CD14-positive monocyte (primary cell): ENCODE measurements around the gene ARMC9. TPM values are rescaled to one million over a fixed set of nuclear protein-coding genes. Genes with fewer than 3 reads are reported as not detected.

Experiments used
- DNase-seq, 3 donors: peaks; one replicate each; pipeline ENCODE4 v3.0.0-alpha.2; 2011 to 2022
- H2AFZ ChIP-seq: 2 replicates; pipeline ENCODE4 v1.6.0; 2012; ENCODE audit warnings: mild to moderate bottlenecking, low read depth, low read length, inconsistent platforms; ENCODE audit not compliant: insufficient read depth, poor library complexity, severe bottlenecking
- H3K27ac ChIP-seq, 2 donors: 1 replicate in 1 of 2; 2 replicates in 1 of 2; pipeline ENCODE4 v1.5.1; 2012 to 2013; ENCODE audit warnings: low read length in 2 of 2, control low read depth in 1 of 2, inconsistent platforms in 1 of 2, low read depth in 1 of 2, mild to moderate bottlenecking in 1 of 2
- H3K27me3 ChIP-seq, 2 donors: one replicate each; pipeline versions ENCODE4 v1.6.0 to v1.6.1; 2011 to 2013; ENCODE audit warnings: low read length in 2 of 2; ENCODE audit not compliant: control insufficient read depth in 2 of 2, insufficient read depth in 2 of 2
- H3K36me3 ChIP-seq, 2 donors: replicated peaks in 1 of 2; 1 replicate in 1 of 2; 2 replicates in 1 of 2; pipeline versions ENCODE4 v1.5.1 to v1.6.1; 2012 to 2013; ENCODE audit warnings: low read length in 2 of 2, control low read depth in 1 of 2, inconsistent platforms in 1 of 2, mild to moderate bottlenecking in 1 of 2; ENCODE audit not compliant: insufficient read depth in 2 of 2, control insufficient read depth in 1 of 2
- H3K4me1 ChIP-seq, 2 donors: 1 replicate in 1 of 2; 2 replicates in 1 of 2; pipeline versions ENCODE4 v1.5.1 to v1.6.1; 2012 to 2013; ENCODE audit warnings: low read length in 2 of 2, control low read depth in 1 of 2, inconsistent platforms in 1 of 2, mild to moderate bottlenecking in 1 of 2, moderate library complexity in 1 of 2; ENCODE audit not compliant: insufficient read depth in 2 of 2, control insufficient read depth in 1 of 2
- H3K4me2 ChIP-seq: replicated peaks from 2 replicates; pipeline ENCODE3; 2012; ENCODE audit warnings: low read length, moderate library complexity, mild to moderate bottlenecking; ENCODE audit not compliant: poor library complexity, severe bottlenecking; ENCODE audit errors: extremely low read depth
- H3K4me3 ChIP-seq, 3 experiments: fragments of 200-600 bp in 1 of 3; sonication (generic) in 1 of 3; replicated peaks in 1 of 3; 1 replicate in 2 of 3; 2 replicates in 1 of 3; pipeline ENCODE4 v1.5.1; 2011 to 2013; ENCODE audit warnings: low read length in 3 of 3, mild to moderate bottlenecking in 3 of 3, control low read depth in 2 of 3, low read depth in 2 of 3, inconsistent platforms in 1 of 3, moderate library complexity in 1 of 3
- H3K79me2 ChIP-seq: 2 replicates; pipeline ENCODE4 v1.6.0; 2012; ENCODE audit warnings: mild to moderate bottlenecking, control low read depth, inconsistent platforms, low read length, moderate library complexity; ENCODE audit not compliant: insufficient read depth
- H3K9ac ChIP-seq: 2 replicates; pipeline ENCODE4 v1.6.0; 2017; ENCODE audit warnings: low read length, mild to moderate bottlenecking; ENCODE audit not compliant: insufficient read depth, poor library complexity, severe bottlenecking
- H3K9me3 ChIP-seq, 2 donors: replicated peaks in 1 of 2; 1 replicate in 1 of 2; 2 replicates in 1 of 2; pipeline versions ENCODE4 v1.5.1 to v1.6.1; 2012 to 2013; ENCODE audit warnings: low read length in 2 of 2, control low read depth in 1 of 2; ENCODE audit not compliant: control insufficient read depth in 1 of 2, insufficient read depth in 1 of 2
- H4K20me1 ChIP-seq: 2 replicates; pipeline ENCODE4 v1.6.0; 2012; ENCODE audit warnings: mild to moderate bottlenecking, low read length, control low read depth, moderate library complexity; ENCODE audit not compliant: insufficient read depth
- H3K27ac Mint-ChIP-seq, 7 donors: one replicate each; pipeline ENCODE4 v1.8.0; 2020; ENCODE audit warnings: mild to moderate bottlenecking in 7 of 7, mixed read lengths in 7 of 7, moderate library complexity in 6 of 7, inconsistent platforms in 2 of 7
- H3K27me3 Mint-ChIP-seq, 3 donors: one replicate each; pipeline ENCODE4 v1.8.0; 2021 to 2022; ENCODE audit warnings: low read depth in 3 of 3, mild to moderate bottlenecking in 3 of 3, mixed read lengths in 3 of 3, moderate library complexity in 3 of 3, inconsistent platforms in 1 of 3
- H3K36me3 Mint-ChIP-seq, 2 donors: one replicate each; pipeline ENCODE4 v1.8.0; 2020; ENCODE audit warnings: mixed read lengths in 2 of 2, inconsistent platforms in 1 of 2, mild to moderate bottlenecking in 1 of 2
- H3K4me1 Mint-ChIP-seq: one replicate; pipeline ENCODE4 v1.8.0; 2020; ENCODE audit warnings: mild to moderate bottlenecking, mixed read lengths
- H3K4me3 Mint-ChIP-seq, 2 donors: one replicate each; pipeline ENCODE4 v1.8.0; 2020; ENCODE audit warnings: mild to moderate bottlenecking in 2 of 2, mixed read lengths in 2 of 2, moderate library complexity in 1 of 2
- H3K9me3 Mint-ChIP-seq, 7 donors: one replicate each; pipeline ENCODE4 v1.8.0; 2020 to 2022; ENCODE audit warnings: mixed read lengths in 7 of 7, mild to moderate bottlenecking in 6 of 7, moderate library complexity in 6 of 7, inconsistent platforms in 2 of 7
- WGBS: methylation state at CpG from one replicate; pipeline ENCODE4 v1.1.5; 2013; ENCODE audit warnings: missing lambda C conversion rate; ENCODE audit not compliant: insufficient coverage; 5-methylcytosine and 5-hydroxymethylcytosine counted together
- intact Hi-C, 2 donors: fragments of 100-400 bp; cut with micrococcal nuclease; formaldehyde crosslinking; loops; one replicate each; pipeline versions ENCODE4 v1.15.0 to v1.15.1; 2023
- polyA plus RNA-seq, 3 donors: library from polyadenylated mRNA; depleted of rRNA in 1 of 3; unstranded in 2 of 3; stranded (reverse) in 1 of 3; fragments of 300-500 nt in 2 of 3; fragments of >200 nt in 1 of 3; fragmentation: Illumina TruSeq in 2 of 3; gene quantifications; 1 replicate in 2 of 3; 2 replicates in 1 of 3; pipeline ENCODE4 v1.2.3, GENCODE V29; 2012 to 2021
- TF ChIP-seq, protein P1 (sequence below): fragments of 200-600 bp; IDR thresholded peaks from one replicate; pipeline ENCODE4 v1.8.0; 2022; ENCODE audit warnings: antibody characterized with exemption, mild to moderate bottlenecking

Gene ARMC9
- polyA plus RNA-seq, 3 donors, result 0.07 to 0.27 TPM; not detected in 1

DNA sequence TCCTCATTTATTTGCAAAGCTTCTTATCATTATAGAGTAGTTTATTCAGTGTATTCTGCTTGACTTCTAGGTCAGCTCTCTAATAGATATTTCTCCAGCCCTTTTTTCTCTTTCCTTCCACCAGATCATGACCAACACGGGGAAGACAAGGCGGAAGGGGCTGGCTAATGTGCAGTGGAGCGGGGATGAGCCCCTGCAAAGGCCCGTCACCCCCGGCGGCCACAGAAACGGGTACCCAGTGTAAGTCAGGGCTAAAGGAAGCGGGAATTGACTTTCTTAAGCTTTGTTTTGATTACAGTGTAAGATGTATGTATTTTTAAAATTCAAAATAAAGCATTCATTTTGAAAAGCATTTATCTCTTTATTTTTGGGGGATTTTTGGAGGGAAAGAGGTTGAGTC, 146.4 kb downstream of the ARMC9 start:
- Mint-ChIP-seq H3K4me1 (peaks cover 37% of the 10 kb centered on the region), H3K36me3 (no peaks in the 10 kb centered on the region), H3K4me3 (no peak overlapping the region), H3K9me3 (peaks cover 0 to 2% (median 0%) of the 10 kb centered on the region in 7 donors), H3K27ac (peak overlapping the region in 1 of 7 donors; percentile 49), H3K27me3 (peaks cover 0 to 4% (median 3%) of the 10 kb centered on the region in 3 donors)
- TF ChIP-seq, protein P1, sequence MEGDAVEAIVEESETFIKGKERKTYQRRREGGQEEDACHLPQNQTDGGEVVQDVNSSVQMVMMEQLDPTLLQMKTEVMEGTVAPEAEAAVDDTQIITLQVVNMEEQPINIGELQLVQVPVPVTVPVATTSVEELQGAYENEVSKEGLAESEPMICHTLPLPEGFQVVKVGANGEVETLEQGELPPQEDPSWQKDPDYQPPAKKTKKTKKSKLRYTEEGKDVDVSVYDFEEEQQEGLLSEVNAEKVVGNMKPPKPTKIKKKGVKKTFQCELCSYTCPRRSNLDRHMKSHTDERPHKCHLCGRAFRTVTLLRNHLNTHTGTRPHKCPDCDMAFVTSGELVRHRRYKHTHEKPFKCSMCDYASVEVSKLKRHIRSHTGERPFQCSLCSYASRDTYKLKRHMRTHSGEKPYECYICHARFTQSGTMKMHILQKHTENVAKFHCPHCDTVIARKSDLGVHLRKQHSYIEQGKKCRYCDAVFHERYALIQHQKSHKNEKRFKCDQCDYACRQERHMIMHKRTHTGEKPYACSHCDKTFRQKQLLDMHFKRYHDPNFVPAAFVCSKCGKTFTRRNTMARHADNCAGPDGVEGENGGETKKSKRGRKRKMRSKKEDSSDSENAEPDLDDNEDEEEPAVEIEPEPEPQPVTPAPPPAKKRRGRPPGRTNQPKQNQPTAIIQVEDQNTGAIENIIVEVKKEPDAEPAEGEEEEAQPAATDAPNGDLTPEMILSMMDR, result no peak
- no peaks in the 10 kb centered on the region for H3K79me2 ChIP-seq
- H3K4me1 ChIP-seq, result peaks cover 23 to 29% of the 10 kb centered on the region in 2 donors
- no peaks in the 10 kb centered on the region for H3K36me3 ChIP-seq
- no peak for DNase-seq
- no peak overlapping the region for H2AFZ ChIP-seq
- H4K20me1 ChIP-seq, result no peaks in the 10 kb centered on the region
- H3K4me3 ChIP-seq, result no peak overlapping the region
- no peak overlapping the region for H3K9ac ChIP-seq
- no peak overlapping the region for H3K27ac ChIP-seq
- no CpG with 5 or more reads among the region's 8 CpGs for WGBS
- H3K27me3 ChIP-seq, result no peaks in the 10 kb centered on the region
- intact Hi-C loops, result no loop called here
- H3K9me3 ChIP-seq, result no peaks in the 10 kb centered on the region
- no peak overlapping the region for H3K4me2 ChIP-seq

- Histone ChIP-seq H2AFZ (no peak overlapping the region), H3K9me3 (no peaks in the 10 kb centered on the region), H3K4me1 (peaks cover 19 to 25% of the 10 kb centered on the region in 2 donors), H3K4me3 (no peak overlapping the region), H3K27ac (no peak overlapping the region), H3K27me3 (no peaks in the 10 kb centered on the region), H3K9ac (no peak overlapping the region), H4K20me1 (no peaks in the 10 kb centered on the region), H3K79me2 (no peaks in the 10 kb centered on the region), H3K36me3 (no peaks in the 10 kb centered on the region), H3K4me2 (no peak overlapping the region)
- no peaks in the 10 kb centered on the region for H3K36me3 Mint-ChIP-seq
- peaks cover 0 to 4% (median 2%) of the 10 kb centered on the region in 3 donors for H3K27me3 Mint-ChIP-seq
- H3K27ac Mint-ChIP-seq, result no peak overlapping the region
- H3K9me3 Mint-ChIP-seq, result peaks cover 0 to 2% (median 0%) of the 10 kb centered on the region in 7 donors
- WGBS, result no CpG with 5 or more reads among the region's 5 CpGs
- TF ChIP-seq, protein P1, result no peak
- H3K4me3 Mint-ChIP-seq, result no peak overlapping the region
- intact Hi-C loops, result no loop called here
- peaks cover 31% of the 10 kb centered on the region for H3K4me1 Mint-ChIP-seq
- no peak for DNase-seq
These were observed 148.7 kb downstream of the ARMC9 start for GRCh38 chr2:231347081-231347480.
